GM12878 (cell line): ENCODE results near the gene SERINC1. TPM values are rescaled to one million over a fixed set of nuclear protein-coding genes. Genes with fewer than 3 reads are reported as not detected.

Experiments used
- ATAC-seq: fragments of 200-7000 bp; cut with Tn5 transposase; 3 replicates; pipeline ENCODE4 v1.9.1; 2020; ENCODE audit warnings: mild to moderate bottlenecking, moderate library complexity
- BruUV-seq: library from RNA; stranded (reverse); fragments of 400-500 nt; replicated peaks from 2 replicates; lab custom pipeline; 2021; lab: Mats Ljungman, UMichigan
- CTCF ChIA-PET: fragments of 300-600 bp; sonication (Branson Sonifier 250); formaldehyde crosslinking; extraction: SDS; loops from one replicate; lab custom pipeline; 2021; ENCODE audit warnings: inconsistent platforms; lab: Yijun Ruan, JAX
- POLR2A ChIA-PET: fragments of 350-600 bp; formaldehyde crosslinking; extraction: SDS; loops from one replicate; lab custom pipeline; 2021; ENCODE audit warnings: inconsistent platforms; lab: Charles Lee
- RAD21 ChIA-PET: fragments of 300-600 bp; sonication (Branson Sonifier 250); formaldehyde crosslinking; loops from one replicate; lab custom pipeline; 2023; ENCODE audit warnings: antibody characterized with exemption; ENCODE audit not compliant: unreplicated experiment; lab: Charles Lee
- SMC1A ChIA-PET: fragments of 300-600 bp; sonication (Branson Sonifier 250); formaldehyde crosslinking; loops from one replicate; lab custom pipeline; 2023; ENCODE audit not compliant: unreplicated experiment, uncharacterized antibody; lab: Charles Lee
- DNase-seq: peaks from one replicate; pipeline ENCODE4 v3.0.0-alpha.2; 2011; ENCODE audit warnings: low read depth, low spot score
- FAIRE-seq: peaks from 3 replicates; lab custom pipeline; 2011; peaks lifted over from hg19 to GRCh38; lab: Jason Lieb, UNC
- H2AFZ ChIP-seq: 2 replicates; pipeline ENCODE4 v1.6.0; 2011; ENCODE audit warnings: low read depth, low read length, control low read depth; ENCODE audit not compliant: control insufficient read depth
- H3K27ac ChIP-seq: 2 replicates; pipeline ENCODE4 v1.5.1; 2011; ENCODE audit warnings: control low read depth; ENCODE audit not compliant: control insufficient read depth, insufficient read depth
- H3K27me3 ChIP-seq, 2 experiments: replicated peaks in 1 of 2; 2 replicates each; pipeline versions ENCODE4 v1.6.0 to v1.6.1; 2011; ENCODE audit warnings: low read length in 1 of 2; ENCODE audit not compliant: control insufficient read depth in 2 of 2, insufficient read depth in 2 of 2
- H3K36me3 ChIP-seq, 2 experiments: 2 replicates each; pipeline ENCODE4 v1.5.1; 2011; ENCODE audit warnings: low read length in 1 of 2; ENCODE audit not compliant: control insufficient read depth in 2 of 2, insufficient read depth in 2 of 2
- H3K4me1 ChIP-seq: 2 replicates; pipeline ENCODE4 v1.6.1; 2011; ENCODE audit warnings: mild to moderate bottlenecking, low read length, moderate library complexity, mixed read lengths; ENCODE audit not compliant: control insufficient read depth, insufficient read depth
- H3K4me2 ChIP-seq: 2 replicates; pipeline ENCODE4 v1.6.0; 2011; ENCODE audit warnings: control low read depth; ENCODE audit not compliant: control insufficient read depth, insufficient read depth
- H3K4me3 ChIP-seq: fragments of 200-600 bp; sonication (generic); 2 replicates; pipeline ENCODE4 v1.5.1; 2016
- H3K79me2 ChIP-seq: 2 replicates; pipeline ENCODE4 v1.6.0; 2011; ENCODE audit warnings: low read length; ENCODE audit not compliant: control insufficient read depth, insufficient read depth
- H3K9ac ChIP-seq: 2 replicates; pipeline ENCODE4 v1.8.0; 2011; ENCODE audit warnings: low read length, control low read depth, mixed read lengths; ENCODE audit not compliant: control insufficient read depth, insufficient read depth
- H3K9me3 ChIP-seq: replicated peaks from 3 replicates; pipeline ENCODE4 v1.5.1; 2011; ENCODE audit warnings: mild to moderate bottlenecking, low read length; ENCODE audit not compliant: control insufficient read depth, insufficient read depth
- H4K20me1 ChIP-seq: 2 replicates; pipeline ENCODE4 v1.6.0; 2011; ENCODE audit not compliant: control insufficient read depth, insufficient read depth
- ATF2 ChIP-seq: IDR thresholded peaks from 2 replicates; pipeline ENCODE4 v1.6.1; 2012; ENCODE audit warnings: low read length, inconsistent platforms
- CEBPZ ChIP-seq: fragments of 150-350 bp; IDR thresholded peaks from 2 replicates; pipeline ENCODE4 v1.6.1; 2016; ENCODE audit warnings: low read depth, low read length
- NKRF ChIP-seq: fragments of 450-650 bp; conservative IDR thresholded peaks from 2 replicates; pipeline ENCODE4 v1.6.1; 2017; ENCODE audit warnings: mild to moderate bottlenecking, moderate library complexity
- RAD21 ChIP-seq: IDR thresholded peaks from 2 replicates; pipeline ENCODE4 v1.6.1; 2011; ENCODE audit warnings: mild to moderate bottlenecking, low read depth, low read length, moderate library complexity; ENCODE audit not compliant: insufficient read depth
- RCOR1 ChIP-seq: conservative IDR thresholded peaks from 2 replicates; pipeline ENCODE4 v1.6.1; 2012; ENCODE audit warnings: low read depth, low read length, improper control_type of control experiment
- REST ChIP-seq: IDR thresholded peaks from 2 replicates; pipeline ENCODE4 v1.6.1; 2012; ENCODE audit warnings: mild to moderate bottlenecking, low read depth, low read length
- STAT3 ChIP-seq: IDR thresholded peaks from 2 replicates; pipeline ENCODE4 v1.6.1; 2011; ENCODE audit warnings: low read depth, low read length, improper control_type of control experiment
- TCF12 ChIP-seq: IDR thresholded peaks from 2 replicates; pipeline ENCODE4 v1.6.1; 2011; ENCODE audit warnings: low read depth, mild to moderate bottlenecking, low read length
- USF1 ChIP-seq: IDR thresholded peaks from 2 replicates; pipeline ENCODE4 v1.6.1; 2011; ENCODE audit warnings: borderline replicate concordance, low read depth, mild to moderate bottlenecking, moderate library complexity, mixed read lengths, low read length; ENCODE audit not compliant: insufficient read depth; ENCODE audit errors: extremely low read length
- ZNF217 ChIP-seq: fragments of 450-650 bp; IDR thresholded peaks from 2 replicates; pipeline ENCODE4 v1.6.1; 2017; ENCODE audit warnings: antibody characterized with exemption, mild to moderate bottlenecking
- ZNF24 ChIP-seq: fragments of 450-650 bp; IDR thresholded peaks from 2 replicates; pipeline ENCODE4 v1.6.1; 2017; ENCODE audit warnings: antibody characterized with exemption, mild to moderate bottlenecking
- WGBS: methylation state at CpG from one replicate; pipeline ENCODE4 v1.1.6; 2016; ENCODE audit warnings: low lambda C conversion rate; ENCODE audit not compliant: insufficient replicate concordance, insufficient coverage; ENCODE audit errors: missing lambda C conversion rate; 5-methylcytosine and 5-hydroxymethylcytosine counted together
- in situ Hi-C: fragments of 300-500 bp; cut with MboI; formaldehyde crosslinking; loops from 9 replicates; pipeline ENCODE4 v1.14.3; 2018; ENCODE audit warnings: mixed read lengths
- intact Hi-C: fragments of 100-400 bp; cut with micrococcal nuclease; formaldehyde crosslinking; loops from one replicate; pipeline ENCODE4 v1.14.2; 2022; ENCODE audit not compliant: unreplicated experiment
- polyA plus RNA-seq, 11 experiments: library from polyadenylated mRNA; depleted of rRNA in 4 of 11; unstranded in 6 of 11; stranded (reverse) in 5 of 11; fragments of >200 nt; fragmentation: Nextera tagmentation in 4 of 11; fragmentation: Illumina TruSeq in 1 of 11; extraction: Ambion mirVana in 4 of 11; extraction: Trizol in 1 of 11; gene quantifications; 1 replicate in 1 of 11; 2 replicates in 10 of 11; pipeline versions ENCODE4 v1.2.1 to v1.2.3, GENCODE V29; 2011 to 2016; ENCODE audit warnings: inconsistent platforms in 2 of 11, missing spikeins in 2 of 11, low read depth in 1 of 11
- total RNA-seq, 4 experiments: library from RNA; depleted of rRNA in 3 of 4; stranded (reverse); fragments of >200 nt in 3 of 4; fragmentation: Illumina TruSeq in 1 of 4; extraction: Trizol in 1 of 4; gene quantifications; 2 replicates each; pipeline versions ENCODE4 v1.2.1 to v1.2.3, GENCODE V29; 2013 to 2021

SERINC1 gene
- total and polyA plus RNA-seq, 10 of the 15 experiments (the other 5 are each of a cell fraction or from before 2014, with no cell fraction given) = 18.5 to 45.7 (median 31.1) TPM

- TF ChIP-seq REST (no peak), ZNF217 (no peak), ZNF24 (no peak), RAD21 (no peak), RCOR1 (no peak)
These were observed 77.6 kb downstream of the SERINC1 start (continued) for GRCh38 chr6:122394016-122394415.

- H3K4me2 ChIP-seq = no peak overlapping the region
- SMC1A ChIA-PET = no interaction called here
- no peaks in the 10 kb centered on the region for H3K4me1 ChIP-seq
- no peaks in the 10 kb centered on the region for H3K36me3 ChIP-seq
- intact Hi-C loops (no loop called here), in situ Hi-C loops (no loop called here)
- H3K9ac ChIP-seq = no peak overlapping the region
- POLR2A ChIA-PET = no interaction called here
- no peaks in the 10 kb centered on the region for H3K27me3 ChIP-seq
- no peaks in the 10 kb centered on the region for H3K79me2 ChIP-seq
- ATAC-seq = peak; percentile 72
- 65% methylated on average over 8 of the region's 8 CpGs for WGBS
- H4K20me1 ChIP-seq = no peaks in the 10 kb centered on the region
- BruUV-seq = no TSS peak
- H3K4me3 ChIP-seq = no peak overlapping the region
- DNase-seq = no peak
- H2AFZ ChIP-seq = no peak overlapping the region
- RAD21 ChIA-PET = no interaction called here
- CTCF ChIA-PET = no interaction called here
- no peak for FAIRE-seq
- no peaks in the 10 kb centered on the region for H3K9me3 ChIP-seq
- H3K27ac ChIP-seq = no peak overlapping the region
- TF ChIP-seq ATF2 (no peak), NKRF (no peak), USF1 (no peak), CEBPZ (no peak), TCF12 (no peak), STAT3 (no peak)
These were observed 78.2 kb downstream of the SERINC1 start for GRCh38 chr6:122393351-122393896.
